IMR-90 (cell line): ENCODE data around the gene CAMK4. TPM values are rescaled to one million over a fixed set of nuclear protein-coding genes. Genes with fewer than 3 reads are reported as not detected.

Source experiments
- ATAC-seq: fragments of 200-7000 bp; cut with Tn5 transposase; 2 replicates; pipeline ENCODE4 v1.9.1; 2020; ENCODE audit warnings: low read depth, mild to moderate bottlenecking, moderate library complexity
- BruUV-seq: library from RNA; stranded (reverse); fragments of 400-500 nt; replicated peaks from 2 replicates; lab custom pipeline; 2021; lab: Mats Ljungman, UMichigan
- CTCF ChIA-PET: fragments of 300-600 bp; formaldehyde crosslinking; extraction: SDS; loops from one replicate; lab custom pipeline; 2021; ENCODE audit warnings: antibody characterized with exemption; lab: Yijun Ruan, JAX
- POLR2A ChIA-PET: fragments of 300-600 bp; sonication (Branson Sonifier 250); formaldehyde crosslinking; loops from one replicate; lab custom pipeline; 2022; ENCODE audit warnings: antibody characterized with exemption; ENCODE audit not compliant: unreplicated experiment; lab: Charles Lee
- DNase-seq: peaks from one replicate; pipeline ENCODE4 v3.0.0; 2013
- H2AFZ ChIP-seq: replicated peaks from 2 replicates; pipeline ENCODE3; 2013; ENCODE audit warnings: low read length, mild to moderate bottlenecking; ENCODE audit not compliant: poor library complexity
- H2AK5ac ChIP-seq: 2 replicates; pipeline ENCODE4 v1.6.1; 2013; ENCODE audit warnings: low read depth, low read length, inconsistent platforms
- H2AK9ac ChIP-seq: replicated peaks from 2 replicates; pipeline ENCODE3; 2013; ENCODE audit warnings: mild to moderate bottlenecking, low read depth, low read length, moderate library complexity; ENCODE audit not compliant: poor library complexity
- H2BK120ac ChIP-seq: 2 replicates; pipeline ENCODE4 v1.6.1; 2013; ENCODE audit warnings: low read depth, low read length, inconsistent platforms
- H2BK15ac ChIP-seq: 3 replicates; pipeline ENCODE4 v1.6.1; 2013; ENCODE audit warnings: low read depth, low read length, inconsistent platforms
- H2BK20ac ChIP-seq: 2 replicates; pipeline ENCODE4 v1.6.1; 2013; ENCODE audit warnings: low read depth, mild to moderate bottlenecking, inconsistent platforms, low read length, moderate library complexity
- H2BK5ac ChIP-seq: 2 replicates; pipeline ENCODE4 v1.6.1; 2013; ENCODE audit warnings: mild to moderate bottlenecking, low read depth, low read length, inconsistent platforms; ENCODE audit not compliant: poor library complexity, severe bottlenecking
- H3K14ac ChIP-seq: replicated peaks from 2 replicates; pipeline ENCODE4 v1.6.1; 2013; ENCODE audit warnings: low read depth, low read length, inconsistent platforms
- H3K18ac ChIP-seq: 2 replicates; pipeline ENCODE4 v1.6.1; 2013; ENCODE audit warnings: low read depth, low read length, control low read depth
- H3K23ac ChIP-seq: 2 replicates; pipeline ENCODE4 v1.6.1; 2013; ENCODE audit warnings: low read depth, low read length, inconsistent platforms
- H3K27ac ChIP-seq: 2 replicates; pipeline ENCODE4 v1.5.1; 2013; ENCODE audit warnings: mild to moderate bottlenecking, control low read depth, low read length; ENCODE audit not compliant: insufficient read depth
- H3K27me3 ChIP-seq: 2 replicates; pipeline ENCODE4 v1.6.1; 2013; ENCODE audit warnings: low read length; ENCODE audit not compliant: control insufficient read depth, insufficient read depth
- H3K36me3 ChIP-seq: 2 replicates; pipeline ENCODE4 v1.6.1; 2013; ENCODE audit warnings: low read length, mixed read lengths; ENCODE audit not compliant: control insufficient read depth, insufficient read depth
- H3K4ac ChIP-seq: 2 replicates; pipeline ENCODE4 v1.6.1; 2013; ENCODE audit warnings: low read depth, low read length, inconsistent platforms
- H3K4me1 ChIP-seq: 2 replicates; pipeline ENCODE4 v1.6.1; 2013; ENCODE audit warnings: low read length, mixed read lengths; ENCODE audit not compliant: control insufficient read depth, insufficient read depth
- H3K4me2 ChIP-seq: 2 replicates; pipeline ENCODE4 v1.6.1; 2013; ENCODE audit warnings: low read depth, mild to moderate bottlenecking, control low read depth, low read length, moderate library complexity
- H3K4me3 ChIP-seq: 2 replicates; pipeline ENCODE4 v1.5.1; 2013; ENCODE audit warnings: low read depth, mild to moderate bottlenecking, control low read depth, low read length, moderate library complexity; ENCODE audit not compliant: insufficient read depth
- H3K56ac ChIP-seq: 2 replicates; pipeline ENCODE4 v1.6.1; 2013; ENCODE audit warnings: low read length, inconsistent platforms; ENCODE audit not compliant: insufficient read depth; ENCODE audit errors: extremely low read depth
- H3K79me1 ChIP-seq, 2 experiments: 2 replicates each; pipeline ENCODE4 v1.6.1; 2013; ENCODE audit warnings: low read length in 2 of 2, inconsistent platforms in 1 of 2, low read depth in 1 of 2
- H3K9ac ChIP-seq: 2 replicates; pipeline ENCODE4 v1.6.1; 2013; ENCODE audit warnings: low read depth, low read length, control low read depth
- H3K9me1 ChIP-seq: 2 replicates; pipeline ENCODE4 v1.6.1; 2013; ENCODE audit warnings: low read length, inconsistent platforms; ENCODE audit not compliant: insufficient read depth
- H3K9me3 ChIP-seq: 2 replicates; pipeline ENCODE4 v1.6.1; 2013; ENCODE audit warnings: low read length; ENCODE audit not compliant: control insufficient read depth, insufficient read depth
- H4K20me1 ChIP-seq: 2 replicates; pipeline ENCODE4 v1.6.1; 2013; ENCODE audit warnings: low read length, inconsistent platforms; ENCODE audit not compliant: insufficient read depth
- H4K5ac ChIP-seq: 2 replicates; pipeline ENCODE4 v1.6.1; 2013; ENCODE audit warnings: mild to moderate bottlenecking, low read depth, low read length, control low read depth
- H4K8ac ChIP-seq, 2 experiments: 2 replicates each; pipeline ENCODE4 v1.6.1; 2013; ENCODE audit warnings: low read depth in 2 of 2, low read length in 2 of 2, control low read depth in 1 of 2, inconsistent platforms in 1 of 2
- H4K91ac ChIP-seq: 2 replicates; pipeline ENCODE4 v1.6.1; 2013; ENCODE audit warnings: low read depth, low read length, inconsistent platforms; ENCODE audit not compliant: insufficient read depth
- BHLHE40 ChIP-seq: fragments of 150-350 bp; IDR thresholded peaks from 2 replicates; pipeline ENCODE4 v1.6.1; 2016; ENCODE audit warnings: mild to moderate bottlenecking, low read depth, low read length
- CHD1 ChIP-seq: IDR thresholded peaks from 2 replicates; pipeline ENCODE4 v1.6.1; 2012; ENCODE audit warnings: low read depth, low read length, improper control_type of control experiment
- CTCF ChIP-seq: conservative IDR thresholded peaks from 2 replicates; pipeline ENCODE4 v1.5.1; 2012; ENCODE audit warnings: mild to moderate bottlenecking, low read depth, low read length, improper control_type of control experiment
- FOS ChIP-seq: fragments of 150-350 bp; IDR thresholded peaks from 2 replicates; pipeline ENCODE4 v1.6.1; 2016; ENCODE audit warnings: low read depth, low read length
- MXI1 ChIP-seq: IDR thresholded peaks from 2 replicates; pipeline ENCODE4 v1.6.1; 2012; ENCODE audit warnings: low read depth, mild to moderate bottlenecking, low read length, moderate library complexity, borderline replicate concordance
- RFX5 ChIP-seq: IDR thresholded peaks from 2 replicates; pipeline ENCODE4 v1.8.0; 2012; ENCODE audit warnings: low read depth, mild to moderate bottlenecking, low read length, moderate library complexity
- WGBS, 2 experiments: methylation state at CpG; one replicate each; pipeline versions ENCODE4 v1.1.5 to v1.1.7; 2013; ENCODE audit warnings: missing lambda C conversion rate in 2 of 2; ENCODE audit not compliant: insufficient read length in 1 of 2; ENCODE audit errors: extremely low coverage in 2 of 2; 5-methylcytosine and 5-hydroxymethylcytosine counted together
- dilution Hi-C: fragments of 300-500 bp; cut with HindIII; formaldehyde crosslinking; loops from one replicate; pipeline ENCODE4 v1.14.3; 2018; ENCODE audit warnings: low sequenced_read_pairs; ENCODE audit not compliant: unreplicated experiment
- in situ Hi-C: fragments of 300-500 bp; cut with MboI; formaldehyde crosslinking; loops from 3 replicates; pipeline ENCODE4 v1.14.3; 2019; ENCODE audit warnings: low sequenced_read_pairs, inconsistent platforms, mixed read lengths
- intact Hi-C: fragments of 100-400 bp; cut with micrococcal nuclease; formaldehyde crosslinking; loops from 2 replicates; pipeline ENCODE4 v1.10.0; 2022
- polyA plus RNA-seq, 3 experiments: library from polyadenylated mRNA; depleted of rRNA; stranded (reverse); fragments of >200 nt; gene quantifications; 2 replicates each; pipeline ENCODE4 v1.2.3, GENCODE V29; 2012; ENCODE audit warnings: low replicate concordance in 1 of 3
- total RNA-seq: library from RNA; depleted of rRNA; stranded (reverse); fragments of >200 nt; gene quantifications from 2 replicates; pipeline ENCODE4 v1.2.3, GENCODE V29; 2012

CAMK4 gene
- total and polyA plus RNA-seq, 2 of the 4 experiments (the other 2 are of a cell fraction): 3.7 to 4.8 TPM

- H3K9ac ChIP-seq: no peak overlapping the region
- no peaks in the 10 kb centered on the region for H3K27me3 ChIP-seq
- no peak overlapping the region for H3K27ac ChIP-seq
- H3K14ac ChIP-seq: no peak overlapping the region
- no peak overlapping the region for H2BK15ac ChIP-seq
- no peaks in the 10 kb centered on the region for H3K9me1 ChIP-seq
- no peak overlapping the region for H3K56ac ChIP-seq
- no peak overlapping the region for H4K91ac ChIP-seq
- no peaks in the 10 kb centered on the region for H4K20me1 ChIP-seq
- no peak overlapping the region for H2BK120ac ChIP-seq
- no peak overlapping the region for H4K8ac ChIP-seq
- WGBS, 2 experiments: no CpG with 5 or more reads among the region's 3 CpGs
- no peak overlapping the region for H2BK20ac ChIP-seq
- ATAC-seq (no peak), DNase-seq (no peak)
- dilution Hi-C loops: no loop called here
- CTCF ChIA-PET: no interaction called here
- no peak overlapping the region for H2AFZ ChIP-seq
- H3K4me1 ChIP-seq: no peaks in the 10 kb centered on the region
- H2AK9ac ChIP-seq: no peak overlapping the region
- no peak overlapping the region for H2AK5ac ChIP-seq
- no peaks in the 10 kb centered on the region for H3K9me3 ChIP-seq
- intact Hi-C loops: no loop called here
- no peak overlapping the region for H2BK5ac ChIP-seq
- H3K4ac ChIP-seq: no peak overlapping the region
- H3K23ac ChIP-seq: no peak overlapping the region
- no TSS peak for BruUV-seq
- no peak overlapping the region for H3K4me2 ChIP-seq
- TF ChIP-seq FOS (no peak), RFX5 (no peak), CHD1 (no peak), BHLHE40 (no peak), MXI1 (no peak), CTCF (no peak)
- H3K18ac ChIP-seq: no peak overlapping the region
- no peak overlapping the region for H4K5ac ChIP-seq
- POLR2A ChIA-PET: no interaction called here
- no peak overlapping the region for H3K4me3 ChIP-seq
- in situ Hi-C loops: no loop called here
- no peaks in the 10 kb centered on the region for H3K79me1 ChIP-seq
- H3K36me3 ChIP-seq: no peaks in the 10 kb centered on the region
These were observed 190.9 kb downstream of the CAMK4 start for GRCh38 chr5:111415053-111415452.
